Neutrophil (primary cell): ENCODE results near the gene SLX4IP.

Experiments
- H3K27ac ChIP-seq: fragments of 200-600 bp; sonication (generic); 2 replicates; pipeline ENCODE4 v1.5.1; 2016; ENCODE audit warnings: mild to moderate bottlenecking, moderate library complexity
- H3K27me3 ChIP-seq: fragments of 200-600 bp; sonication (generic); 2 replicates; pipeline ENCODE4 v1.6.0; 2016; ENCODE audit warnings: mild to moderate bottlenecking
- H3K36me3 ChIP-seq: fragments of 200-600 bp; sonication (generic); 2 replicates; pipeline ENCODE4 v1.5.1; 2017
- H3K4me1 ChIP-seq, 2 experiments: fragments of 200-600 bp in 1 of 2; sonication (generic) in 1 of 2; 1 replicate in 1 of 2; 2 replicates in 1 of 2; pipeline versions ENCODE4 v1.5.1 to v1.6.1; 2013 to 2016; ENCODE audit warnings: low read depth in 1 of 2, low read length in 1 of 2, mild to moderate bottlenecking in 1 of 2, moderate library complexity in 1 of 2; ENCODE audit not compliant: control insufficient read depth in 1 of 2, insufficient read depth in 1 of 2
- H3K4me3 ChIP-seq, 2 experiments: fragments of 200-600 bp in 1 of 2; sonication (generic) in 1 of 2; 1 replicate in 1 of 2; 2 replicates in 1 of 2; pipeline ENCODE4 v1.5.1; 2013 to 2016; ENCODE audit warnings: low read depth in 1 of 2, low read length in 1 of 2, mild to moderate bottlenecking in 1 of 2, moderate library complexity in 1 of 2
- H3K9me3 ChIP-seq: fragments of 200-600 bp; sonication (generic); 2 replicates; pipeline ENCODE4 v1.5.1; 2016
- TF ChIP-seq, protein P1 (sequence below): fragments of 200-600 bp; sonication (generic); IDR thresholded peaks from 2 replicates; pipeline ENCODE4 v1.5.1; 2016; ENCODE audit warnings: antibody characterized with exemption

The SLX4IP gene

DNA sequence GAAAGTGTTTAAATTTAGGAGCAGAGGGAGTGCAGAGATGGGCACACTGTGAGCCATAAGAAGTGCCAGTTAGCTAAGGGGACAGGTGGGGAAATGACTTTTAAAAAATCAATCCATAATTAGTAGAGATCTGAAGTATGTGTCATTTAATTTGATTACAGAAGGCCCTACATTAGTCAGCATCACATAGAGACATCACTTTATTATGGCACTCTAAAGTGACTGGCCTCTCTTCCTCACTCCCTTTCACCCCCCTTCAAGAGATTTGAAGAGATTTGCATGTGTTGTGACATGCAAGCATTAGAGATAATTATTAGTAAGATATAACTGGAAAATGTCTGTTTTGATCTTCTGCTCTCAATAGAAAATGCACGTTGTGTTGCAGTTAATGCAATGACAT is 86.7 kb downstream of the SLX4IP start:
- no peak overlapping the region for H3K27ac ChIP-seq
- TF ChIP-seq, protein P1, sequence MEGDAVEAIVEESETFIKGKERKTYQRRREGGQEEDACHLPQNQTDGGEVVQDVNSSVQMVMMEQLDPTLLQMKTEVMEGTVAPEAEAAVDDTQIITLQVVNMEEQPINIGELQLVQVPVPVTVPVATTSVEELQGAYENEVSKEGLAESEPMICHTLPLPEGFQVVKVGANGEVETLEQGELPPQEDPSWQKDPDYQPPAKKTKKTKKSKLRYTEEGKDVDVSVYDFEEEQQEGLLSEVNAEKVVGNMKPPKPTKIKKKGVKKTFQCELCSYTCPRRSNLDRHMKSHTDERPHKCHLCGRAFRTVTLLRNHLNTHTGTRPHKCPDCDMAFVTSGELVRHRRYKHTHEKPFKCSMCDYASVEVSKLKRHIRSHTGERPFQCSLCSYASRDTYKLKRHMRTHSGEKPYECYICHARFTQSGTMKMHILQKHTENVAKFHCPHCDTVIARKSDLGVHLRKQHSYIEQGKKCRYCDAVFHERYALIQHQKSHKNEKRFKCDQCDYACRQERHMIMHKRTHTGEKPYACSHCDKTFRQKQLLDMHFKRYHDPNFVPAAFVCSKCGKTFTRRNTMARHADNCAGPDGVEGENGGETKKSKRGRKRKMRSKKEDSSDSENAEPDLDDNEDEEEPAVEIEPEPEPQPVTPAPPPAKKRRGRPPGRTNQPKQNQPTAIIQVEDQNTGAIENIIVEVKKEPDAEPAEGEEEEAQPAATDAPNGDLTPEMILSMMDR = no peak
- H3K36me3 ChIP-seq = no peaks in the 10 kb centered on the region
- no peaks in the 10 kb centered on the region for H3K27me3 ChIP-seq
- H3K4me3 ChIP-seq = no peak overlapping the region
- H3K4me1 ChIP-seq = no peaks in the 10 kb centered on the region
- no peaks in the 10 kb centered on the region for H3K9me3 ChIP-seq

DNA sequence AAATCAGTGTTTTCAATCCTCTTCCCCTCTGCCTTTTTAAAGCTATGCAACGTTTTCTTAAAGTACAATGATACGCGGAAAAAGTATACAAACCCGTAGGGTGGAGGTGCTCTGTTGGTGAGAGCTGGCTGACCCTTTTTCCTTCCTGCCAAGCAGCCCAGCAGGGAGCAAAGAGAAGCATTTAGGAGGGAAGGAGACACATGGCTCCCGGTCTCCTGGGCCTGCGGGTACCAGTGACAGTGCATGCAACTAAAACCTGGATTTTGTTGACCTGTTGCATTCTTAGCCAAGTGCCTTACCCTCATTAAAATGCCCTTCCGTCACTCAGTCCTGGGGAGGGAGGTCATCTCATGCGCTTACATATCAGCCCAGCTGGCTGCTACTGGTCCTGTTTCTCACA is 87.2 kb downstream of the SLX4IP start:
- no peaks in the 10 kb centered on the region for H3K36me3 ChIP-seq
- TF ChIP-seq, protein P1 = no peak
- H3K27ac ChIP-seq = no peak overlapping the region
- H3K4me1 ChIP-seq = no peaks in the 10 kb centered on the region
- H3K27me3 ChIP-seq = no peaks in the 10 kb centered on the region
- no peaks in the 10 kb centered on the region for H3K9me3 ChIP-seq
- no peak overlapping the region for H3K4me3 ChIP-seq

DNA sequence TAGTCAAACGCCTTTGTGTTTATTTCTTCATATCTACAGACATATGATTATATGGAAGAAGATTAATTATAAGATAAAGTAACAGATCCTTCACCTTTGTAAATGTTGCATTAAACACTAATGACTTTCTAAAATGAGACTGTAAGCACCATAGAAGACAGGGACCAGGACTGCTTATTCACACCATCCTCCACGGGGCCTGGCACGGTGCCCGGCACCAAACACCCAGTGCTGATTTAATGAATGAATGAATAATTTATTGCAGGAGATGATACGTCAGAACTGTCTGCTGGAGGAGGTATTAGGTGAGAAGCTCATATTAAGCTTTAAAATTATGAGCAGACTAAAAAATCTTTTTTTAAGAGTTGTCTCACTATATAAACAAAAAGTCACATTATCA is 88.3 kb downstream of the SLX4IP start:
- Histone ChIP-seq H3K4me1 (no peaks in the 10 kb centered on the region), H3K27ac (no peak overlapping the region), H3K4me3 (no peak overlapping the region), H3K9me3 (no peaks in the 10 kb centered on the region), H3K27me3 (no peaks in the 10 kb centered on the region), H3K36me3 (no peaks in the 10 kb centered on the region)
- TF ChIP-seq, protein P1 = no peak

DNA sequence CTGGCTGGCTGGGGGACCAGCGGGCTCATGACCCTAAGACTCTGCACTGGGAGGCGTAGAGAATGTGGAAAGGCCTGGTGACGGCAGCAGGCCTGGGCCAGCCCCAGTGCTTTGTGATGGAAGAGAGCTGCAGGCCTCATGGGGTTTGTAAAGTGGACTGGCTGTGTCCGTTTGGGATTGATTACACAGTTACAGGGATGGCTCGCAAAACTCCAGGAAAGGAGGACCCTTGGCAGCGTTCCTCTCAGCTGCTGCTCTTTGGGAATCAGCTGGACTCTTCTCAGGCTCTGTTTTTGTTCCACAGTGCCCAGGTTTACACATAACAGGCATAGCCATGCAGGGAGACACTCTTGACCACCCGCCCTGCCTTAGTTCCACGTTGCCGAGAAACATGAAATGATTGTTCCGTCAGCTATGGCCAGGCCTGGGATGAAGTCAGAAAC is 89.0 kb downstream of the SLX4IP start:
- TF ChIP-seq, protein P1 = no peak
- Histone ChIP-seq H3K4me3 (no peak overlapping the region), H3K27ac (no peak overlapping the region), H3K9me3 (no peaks in the 10 kb centered on the region), H3K36me3 (no peaks in the 10 kb centered on the region), H3K4me1 (no peaks in the 10 kb centered on the region), H3K27me3 (no peaks in the 10 kb centered on the region)

DNA sequence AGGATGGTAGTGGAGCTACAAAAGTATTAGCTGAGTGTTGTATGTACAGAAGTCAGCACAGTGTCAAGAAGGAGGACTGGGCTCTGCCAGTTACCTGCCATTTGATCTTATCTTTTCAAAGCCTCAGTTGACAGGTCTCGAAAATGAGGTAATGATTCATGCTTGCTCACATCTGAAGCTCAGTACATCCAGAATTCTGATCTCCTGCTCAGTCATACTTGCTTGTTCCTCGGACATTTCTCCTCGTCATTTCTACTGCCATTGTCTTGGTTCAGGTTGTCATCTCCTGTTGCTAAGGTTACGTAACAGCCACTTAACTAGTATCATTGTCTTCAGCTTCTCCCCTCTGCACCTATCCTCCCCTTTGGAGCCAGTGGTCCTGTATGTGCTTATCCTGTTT is 89.5 kb downstream of the SLX4IP start:
- no peaks in the 10 kb centered on the region for H3K36me3 ChIP-seq
- H3K9me3 ChIP-seq = no peaks in the 10 kb centered on the region
- H3K27me3 ChIP-seq = no peaks in the 10 kb centered on the region
- H3K27ac ChIP-seq = no peak overlapping the region
- TF ChIP-seq, protein P1 = no peak
- no peaks in the 10 kb centered on the region for H3K4me1 ChIP-seq
- no peak overlapping the region for H3K4me3 ChIP-seq

DNA sequence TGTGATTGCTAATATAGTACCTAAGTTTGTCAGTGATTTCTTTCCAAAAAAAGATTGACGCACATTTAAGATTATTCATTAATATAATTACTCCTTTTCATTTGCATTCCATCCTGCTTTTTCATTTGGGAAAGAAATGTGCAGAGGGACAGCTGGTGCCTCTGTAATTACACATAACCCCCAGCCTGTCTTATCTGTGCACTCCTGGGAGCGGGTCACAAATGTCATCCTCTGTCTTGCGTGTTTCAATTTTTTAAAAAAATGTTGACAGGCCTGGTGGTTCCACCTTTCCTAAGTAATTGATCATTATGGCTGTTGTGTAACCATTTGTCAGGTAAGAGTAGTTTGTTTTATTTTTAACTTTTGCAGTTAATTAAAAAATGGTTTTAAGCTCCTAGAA is 92.7 kb downstream of the SLX4IP start:
- Histone ChIP-seq H3K27me3 (no peaks in the 10 kb centered on the region), H3K27ac (no peak overlapping the region), H3K4me3 (no peak overlapping the region), H3K4me1 (peaks cover 16 to 18% of the 10 kb centered on the region in 2 experiments), H3K9me3 (no peaks in the 10 kb centered on the region), H3K36me3 (no peaks in the 10 kb centered on the region)
- TF ChIP-seq, protein P1 = no peak
